ENCODE data around the gene SOBP. TPM values are rescaled to one million over a fixed set of nuclear protein-coding genes. Genes with fewer than 3 reads are reported as not detected.
A peak's percentile ranks its signal among the peaks of the same experiment; 100 is the strongest.

Gene SOBP
- total and polyA plus RNA-seq, 2 donors (not counting 1 experiment from before 2014, with no cell fraction given), result 2.7 to 6.3 TPM

DNA sequence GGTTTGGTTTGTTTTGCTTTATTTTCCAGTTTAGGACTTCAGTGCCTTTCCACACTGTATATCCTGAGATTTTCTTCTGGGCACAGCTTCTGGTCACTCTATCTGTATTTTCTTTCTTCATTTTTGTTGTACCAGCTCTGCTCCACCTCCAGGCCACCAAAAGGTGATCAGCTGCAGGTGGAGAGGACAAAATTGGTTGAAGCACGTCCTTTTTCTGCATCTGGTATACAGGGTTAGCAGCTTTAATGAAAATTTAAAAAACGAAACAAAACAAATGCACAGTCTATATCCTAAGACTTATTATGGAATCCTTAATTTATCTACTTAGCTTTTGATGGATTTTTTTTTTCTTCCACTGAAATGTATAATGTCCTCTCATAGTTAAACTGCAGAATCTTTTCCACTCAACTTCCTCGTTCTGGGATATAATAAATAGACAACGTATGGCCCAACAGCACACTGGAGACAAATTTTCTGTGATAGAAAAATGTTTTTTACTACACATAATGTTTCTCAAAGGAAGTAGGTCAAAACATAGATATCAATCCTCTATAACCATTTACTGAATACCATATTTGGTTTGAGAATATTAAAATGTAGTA is 10.7 kb upstream of the SOBP start:
- no peaks in the 10 kb centered on the region for H3K9me3 ChIP-seq (ENCODE audit: control insufficient read depth, insufficient read depth, low read depth, low read length)
- H4K20me1 ChIP-seq (ENCODE audit: control insufficient read depth, extremely low read depth, insufficient read depth, low read length), result no peaks in the 10 kb centered on the region
- H3K9ac ChIP-seq (ENCODE audit: insufficient read depth, low read length), result no peak overlapping the region
- no peaks in the 10 kb centered on the region for H3K36me3 ChIP-seq (ENCODE audit: control insufficient read depth, insufficient read depth, low read length)
- H3K4me3 ChIP-seq (replicated peaks in 1 of 4; ENCODE audit: control extremely low read depth in 1 of 4, insufficient read depth in 1 of 4, low read depth in 3 of 4, low read length in 4 of 4), result no peak overlapping the region
- no peak overlapping the region for H3K27ac ChIP-seq (ENCODE audit: insufficient read depth, low read length)
- no peak overlapping the region for H2AFZ ChIP-seq (ENCODE audit: low read length)
- TF ChIP-seq, protein P1, sequence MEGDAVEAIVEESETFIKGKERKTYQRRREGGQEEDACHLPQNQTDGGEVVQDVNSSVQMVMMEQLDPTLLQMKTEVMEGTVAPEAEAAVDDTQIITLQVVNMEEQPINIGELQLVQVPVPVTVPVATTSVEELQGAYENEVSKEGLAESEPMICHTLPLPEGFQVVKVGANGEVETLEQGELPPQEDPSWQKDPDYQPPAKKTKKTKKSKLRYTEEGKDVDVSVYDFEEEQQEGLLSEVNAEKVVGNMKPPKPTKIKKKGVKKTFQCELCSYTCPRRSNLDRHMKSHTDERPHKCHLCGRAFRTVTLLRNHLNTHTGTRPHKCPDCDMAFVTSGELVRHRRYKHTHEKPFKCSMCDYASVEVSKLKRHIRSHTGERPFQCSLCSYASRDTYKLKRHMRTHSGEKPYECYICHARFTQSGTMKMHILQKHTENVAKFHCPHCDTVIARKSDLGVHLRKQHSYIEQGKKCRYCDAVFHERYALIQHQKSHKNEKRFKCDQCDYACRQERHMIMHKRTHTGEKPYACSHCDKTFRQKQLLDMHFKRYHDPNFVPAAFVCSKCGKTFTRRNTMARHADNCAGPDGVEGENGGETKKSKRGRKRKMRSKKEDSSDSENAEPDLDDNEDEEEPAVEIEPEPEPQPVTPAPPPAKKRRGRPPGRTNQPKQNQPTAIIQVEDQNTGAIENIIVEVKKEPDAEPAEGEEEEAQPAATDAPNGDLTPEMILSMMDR (conservative IDR thresholded peaks at IDR 0.05 in 1 of 2, IDR thresholded peaks at IDR 0.05 in 1 of 2; ENCODE audit: low read depth in 1 of 2, low read length in 2 of 2), result no peak
- no peak for TF ChIP-seq EZH2 (IDR thresholded peaks at IDR 0.05; ENCODE audit: low read length, missing control alignments)
- no peak overlapping the region for H3K4me2 ChIP-seq (ENCODE audit: extremely low read depth, insufficient read depth, low read length)
- no peaks in the 10 kb centered on the region for H3K4me1 ChIP-seq (ENCODE audit: control insufficient read depth, extremely low read depth, insufficient read depth, low read length)
- DNase-seq (ENCODE audit: low read depth in 2 of 2), result no peak
- H3K79me2 ChIP-seq (ENCODE audit: control insufficient read depth, insufficient read depth, low read length), result no peaks in the 10 kb centered on the region
- H3K27me3 ChIP-seq (ENCODE audit: control insufficient read depth, insufficient read depth, low read length), result no peaks in the 10 kb centered on the region

GRCh38 chr6:107485157-107485556 is 4.8 kb upstream of the SOBP start:
- no peaks in the 10 kb centered on the region for H3K36me3 ChIP-seq (ENCODE audit: control insufficient read depth, insufficient read depth, low read length)
- DNase-seq (ENCODE audit: low read depth in 2 of 2), result no peak
- H3K4me1 ChIP-seq (ENCODE audit: control insufficient read depth, extremely low read depth, insufficient read depth, low read length), result peaks cover 3% of the 10 kb centered on the region
- H3K4me3 ChIP-seq (replicated peaks in 1 of 4; ENCODE audit: control extremely low read depth in 1 of 4, insufficient read depth in 1 of 4, low read depth in 3 of 4, low read length in 4 of 4), result no peak overlapping the region
- H3K4me2 ChIP-seq (ENCODE audit: extremely low read depth, insufficient read depth, low read length), result no peak overlapping the region
- no peaks in the 10 kb centered on the region for H3K79me2 ChIP-seq (ENCODE audit: control insufficient read depth, insufficient read depth, low read length)
- TF ChIP-seq EZH2 (IDR thresholded peaks at IDR 0.05; ENCODE audit: low read length, missing control alignments), result no peak
- TF ChIP-seq, protein P1 (conservative IDR thresholded peaks at IDR 0.05 in 1 of 2, IDR thresholded peaks at IDR 0.05 in 1 of 2; ENCODE audit: low read depth in 1 of 2, low read length in 2 of 2), result no peak
- no peak overlapping the region for H3K27ac ChIP-seq (ENCODE audit: insufficient read depth, low read length)
- no peaks in the 10 kb centered on the region for H3K9me3 ChIP-seq (ENCODE audit: control insufficient read depth, insufficient read depth, low read depth, low read length)
- no peaks in the 10 kb centered on the region for H3K27me3 ChIP-seq (ENCODE audit: control insufficient read depth, insufficient read depth, low read length)
- H2AFZ ChIP-seq (ENCODE audit: low read length), result no peak overlapping the region
- H3K9ac ChIP-seq (ENCODE audit: insufficient read depth, low read length), result no peak overlapping the region
- H4K20me1 ChIP-seq (ENCODE audit: control insufficient read depth, extremely low read depth, insufficient read depth, low read length), result no peaks in the 10 kb centered on the region

DNA sequence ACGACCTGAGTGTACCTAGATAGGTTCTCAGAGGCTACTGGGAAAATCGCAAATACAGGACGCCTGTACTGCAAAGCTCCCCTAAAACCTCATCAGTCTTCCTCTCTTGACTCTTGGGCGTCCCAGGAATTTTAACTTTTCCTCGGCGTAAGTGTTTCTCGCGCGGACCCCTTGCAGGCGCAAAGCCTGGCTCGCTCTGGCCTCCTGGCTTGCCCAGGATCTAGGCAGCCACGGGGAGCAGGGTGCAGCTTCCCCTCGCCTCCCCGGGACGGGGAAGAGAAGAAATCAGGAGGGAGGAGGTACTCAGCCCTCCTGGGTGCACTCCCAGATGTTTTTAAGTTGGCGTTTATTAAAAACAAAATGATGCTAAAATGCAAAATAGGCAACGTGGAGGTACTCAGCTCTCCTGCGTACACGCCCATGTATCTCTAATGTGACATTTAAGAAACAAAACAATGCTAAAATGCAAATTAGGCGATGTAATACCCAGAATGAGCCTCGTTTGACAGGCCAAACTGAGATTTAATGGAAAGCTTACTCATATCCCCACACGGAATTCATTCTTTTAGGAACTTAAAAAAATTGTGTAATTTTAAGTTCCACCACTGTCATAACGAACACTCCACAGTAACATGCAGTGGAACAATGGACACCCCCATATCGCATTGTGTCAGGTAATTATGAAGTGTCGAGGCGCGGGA is 1.6 kb upstream of the SOBP start:
- Histone ChIP-seq H3K9ac (ENCODE audit: insufficient read depth, low read length) (no peak overlapping the region), H3K4me2 (ENCODE audit: extremely low read depth, insufficient read depth, low read length) (peak overlapping the region; percentile 95), H3K27me3 (ENCODE audit: control insufficient read depth, insufficient read depth, low read length) (no peaks in the 10 kb centered on the region), H3K9me3 (ENCODE audit: control insufficient read depth, insufficient read depth, low read depth, low read length) (no peaks in the 10 kb centered on the region), H3K79me2 (ENCODE audit: control insufficient read depth, insufficient read depth, low read length) (peaks cover 30% of the 10 kb centered on the region), H2AFZ (ENCODE audit: low read length) (peak overlapping the region; percentile 96), H3K27ac (ENCODE audit: insufficient read depth, low read length) (no peak overlapping the region), H4K20me1 (ENCODE audit: control insufficient read depth, extremely low read depth, insufficient read depth, low read length) (no peaks in the 10 kb centered on the region), H3K4me3 (replicated peaks in 1 of 4; ENCODE audit: control extremely low read depth in 1 of 4, insufficient read depth in 1 of 4, low read depth in 3 of 4, low read length in 4 of 4) (peak overlapping the region; percentile 62 to 84 (median 74)), H3K36me3 (ENCODE audit: control insufficient read depth, insufficient read depth, low read length) (no peaks in the 10 kb centered on the region), H3K4me1 (ENCODE audit: control insufficient read depth, extremely low read depth, insufficient read depth, low read length) (peaks cover 7% of the 10 kb centered on the region)
- no peak for DNase-seq (ENCODE audit: low read depth in 2 of 2)
- no peak for TF ChIP-seq EZH2 (IDR thresholded peaks at IDR 0.05; ENCODE audit: low read length, missing control alignments)
- TF ChIP-seq, protein P1 (conservative IDR thresholded peaks at IDR 0.05 in 1 of 2, IDR thresholded peaks at IDR 0.05 in 1 of 2; ENCODE audit: low read depth in 1 of 2, low read length in 2 of 2), result no peak
